ENCODE measurements around the gene GALNT14. TPM values are rescaled to one million over a fixed set of nuclear protein-coding genes. Genes with fewer than 3 reads are reported as not detected.

GALNT14 gene
- total RNA-seq, 3 donors from 2014 or later: 0.75 TPM; not detected in 2

DNA sequence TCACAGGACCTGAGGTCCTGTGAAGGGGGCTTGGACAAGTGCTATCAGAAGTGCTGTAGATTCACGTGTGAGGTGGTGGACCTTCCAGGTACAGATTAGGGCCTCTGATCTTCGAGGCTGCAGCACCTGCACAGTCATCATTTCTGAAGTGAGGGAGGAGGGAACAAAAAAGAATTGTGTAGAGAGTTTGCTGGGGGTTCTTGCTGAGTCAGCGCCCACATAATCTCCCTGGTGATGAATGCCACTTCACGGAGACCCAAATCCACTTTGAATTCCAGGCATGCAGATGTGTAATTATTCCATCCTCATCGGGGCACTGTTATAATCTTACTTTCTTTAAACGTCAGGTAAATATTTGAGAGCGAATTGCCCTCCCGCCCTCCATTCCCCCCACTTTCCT, 202.4 kb downstream of the GALNT14 start:
- H3K9me3 ChIP-seq: no peaks in the 10 kb centered on the region
- H3K36me3 ChIP-seq (ENCODE audit: low read depth): no peaks in the 10 kb centered on the region
- ATAC-seq (no peak), DNase-seq (no peak)
- no peak overlapping the region for H3K4me3 ChIP-seq
- TF ChIP-seq, protein P1, sequence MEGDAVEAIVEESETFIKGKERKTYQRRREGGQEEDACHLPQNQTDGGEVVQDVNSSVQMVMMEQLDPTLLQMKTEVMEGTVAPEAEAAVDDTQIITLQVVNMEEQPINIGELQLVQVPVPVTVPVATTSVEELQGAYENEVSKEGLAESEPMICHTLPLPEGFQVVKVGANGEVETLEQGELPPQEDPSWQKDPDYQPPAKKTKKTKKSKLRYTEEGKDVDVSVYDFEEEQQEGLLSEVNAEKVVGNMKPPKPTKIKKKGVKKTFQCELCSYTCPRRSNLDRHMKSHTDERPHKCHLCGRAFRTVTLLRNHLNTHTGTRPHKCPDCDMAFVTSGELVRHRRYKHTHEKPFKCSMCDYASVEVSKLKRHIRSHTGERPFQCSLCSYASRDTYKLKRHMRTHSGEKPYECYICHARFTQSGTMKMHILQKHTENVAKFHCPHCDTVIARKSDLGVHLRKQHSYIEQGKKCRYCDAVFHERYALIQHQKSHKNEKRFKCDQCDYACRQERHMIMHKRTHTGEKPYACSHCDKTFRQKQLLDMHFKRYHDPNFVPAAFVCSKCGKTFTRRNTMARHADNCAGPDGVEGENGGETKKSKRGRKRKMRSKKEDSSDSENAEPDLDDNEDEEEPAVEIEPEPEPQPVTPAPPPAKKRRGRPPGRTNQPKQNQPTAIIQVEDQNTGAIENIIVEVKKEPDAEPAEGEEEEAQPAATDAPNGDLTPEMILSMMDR (IDR thresholded peaks at IDR 0.05): no peak
- intact Hi-C loops (cut with DNase I, micrococcal nuclease): no loop called here
- H3K4me1 ChIP-seq (ENCODE audit: low read depth): no peaks in the 10 kb centered on the region

DNA sequence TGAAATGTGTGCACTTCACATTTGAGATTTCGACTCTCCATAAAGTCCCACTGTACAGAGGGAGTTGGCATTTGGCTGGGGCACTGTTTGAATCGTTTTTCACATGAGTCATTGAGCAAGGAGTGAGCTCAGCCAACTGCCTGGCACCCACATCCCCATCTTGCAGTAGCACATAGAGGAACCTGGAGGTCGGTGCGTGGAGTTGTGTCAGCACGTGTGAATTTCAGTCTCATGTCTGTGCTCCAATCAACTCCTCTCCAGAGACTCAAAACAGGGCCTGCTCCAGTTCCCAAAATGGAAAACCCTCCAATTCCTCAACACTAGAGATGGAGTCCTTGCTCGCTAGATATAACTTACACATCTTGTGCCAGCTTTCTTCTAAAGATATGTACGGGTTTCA, 204.2 kb downstream of the GALNT14 start:
- TF ChIP-seq, protein P1 (IDR thresholded peaks at IDR 0.05): no peak
- Histone ChIP-seq H3K9me3 (no peaks in the 10 kb centered on the region), H3K4me1 (ENCODE audit: low read depth) (no peaks in the 10 kb centered on the region), H3K4me3 (no peak overlapping the region), H3K36me3 (ENCODE audit: low read depth) (no peaks in the 10 kb centered on the region)
- DNase-seq (no peak), ATAC-seq (no peak)
- intact Hi-C loops (cut with DNase I, micrococcal nuclease): no loop called here

DNA sequence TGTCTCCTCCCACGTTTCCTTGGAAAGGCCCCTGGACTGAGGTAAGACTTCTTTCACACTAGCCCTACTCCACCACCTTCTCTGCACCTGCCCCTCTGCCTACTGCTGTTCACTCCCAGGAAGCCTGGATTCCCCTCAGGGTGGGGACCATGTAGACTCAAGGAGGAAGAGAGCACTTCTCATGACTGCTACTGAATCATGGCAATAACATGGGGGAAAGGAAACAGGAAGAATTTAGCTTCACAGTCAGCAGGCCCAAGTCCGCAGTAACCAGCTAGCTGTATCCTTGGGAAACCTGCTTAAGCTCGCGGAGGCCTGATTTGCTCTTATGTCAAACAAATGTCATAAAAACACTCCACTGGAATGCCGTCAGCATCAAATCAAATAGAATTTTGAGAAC, 204.7 kb downstream of the GALNT14 start:
- TF ChIP-seq, protein P1 (IDR thresholded peaks at IDR 0.05): no peak
- no peak overlapping the region for H3K4me3 ChIP-seq
- ATAC-seq (no peak), DNase-seq (no peak)
- intact Hi-C loops (cut with DNase I, micrococcal nuclease): no loop called here
- no peaks in the 10 kb centered on the region for H3K36me3 ChIP-seq (ENCODE audit: low read depth)
- H3K4me1 ChIP-seq (ENCODE audit: low read depth): no peaks in the 10 kb centered on the region
- H3K9me3 ChIP-seq: no peaks in the 10 kb centered on the region

DNA sequence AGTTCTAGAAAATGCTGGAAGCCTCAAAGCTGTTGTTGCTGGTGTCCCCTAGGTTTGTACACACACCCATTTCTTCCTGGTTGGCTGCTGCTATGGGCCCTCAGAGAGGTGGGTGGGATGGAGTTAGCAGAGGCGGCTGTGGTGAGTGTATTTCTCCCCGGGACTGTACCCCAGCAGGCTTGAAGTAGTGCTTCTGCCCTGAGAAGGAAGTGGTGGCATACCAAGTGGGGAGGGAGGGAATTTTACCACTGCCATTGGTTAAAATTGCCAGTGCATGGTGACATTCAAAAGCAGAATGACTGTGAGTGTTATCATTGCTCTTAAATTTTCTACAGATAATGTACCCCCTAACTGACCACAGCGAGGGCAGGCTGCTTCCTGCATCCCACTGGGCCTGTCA, 205.4 kb downstream of the GALNT14 start:
- no peaks in the 10 kb centered on the region for H3K9me3 ChIP-seq
- TF ChIP-seq, protein P1 (IDR thresholded peaks at IDR 0.05): no peak

DNA sequence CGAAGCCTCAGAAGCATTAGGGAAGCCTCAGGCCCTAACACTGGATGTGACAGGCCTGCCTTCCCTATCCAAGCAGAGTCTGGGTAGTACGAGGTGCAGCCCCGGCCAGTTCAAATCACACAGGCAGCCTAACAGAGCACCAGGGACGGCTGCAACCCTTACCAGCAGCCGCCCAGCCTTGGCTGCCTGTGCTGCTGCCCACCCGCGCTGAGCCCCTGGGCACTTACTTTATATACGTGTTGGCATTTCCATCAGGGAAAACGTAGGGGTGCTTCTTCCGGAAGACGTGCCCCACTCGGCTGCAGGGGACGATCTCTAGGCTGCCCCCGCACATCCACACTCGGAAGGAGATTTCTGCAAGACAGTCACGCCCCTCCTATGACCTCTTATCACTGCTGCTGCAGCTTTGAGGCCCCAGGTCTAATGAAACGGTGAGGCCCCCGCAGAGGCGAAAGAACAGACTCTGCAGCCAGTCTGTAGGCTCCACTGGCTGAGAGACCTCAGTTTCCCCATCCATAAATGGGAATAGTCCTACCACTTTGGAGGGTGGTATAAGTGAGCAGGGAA, 206.3 kb downstream of the GALNT14 start:
- no peaks in the 10 kb centered on the region for H3K4me1 ChIP-seq (ENCODE audit: low read depth)
- H3K4me3 ChIP-seq: no peak overlapping the region
- intact Hi-C loops (cut with DNase I, micrococcal nuclease): no loop called here
- ATAC-seq (no peak), DNase-seq (no peak)
- TF ChIP-seq, protein P1 (IDR thresholded peaks at IDR 0.05): no peak
- no peaks in the 10 kb centered on the region for H3K9me3 ChIP-seq
- H3K36me3 ChIP-seq (ENCODE audit: low read depth): no peaks in the 10 kb centered on the region

More for the DNA sequence above, 205.4 kb downstream of the GALNT14 start:
- ATAC-seq: no peak
- intact Hi-C loops (cut with DNase I, micrococcal nuclease): no loop called here
- Histone ChIP-seq H3K4me3 (no peak overlapping the region), H3K36me3 (ENCODE audit: low read depth) (no peaks in the 10 kb centered on the region), H3K4me1 (ENCODE audit: low read depth) (no peaks in the 10 kb centered on the region)
- DNase-seq: no peak

DNA sequence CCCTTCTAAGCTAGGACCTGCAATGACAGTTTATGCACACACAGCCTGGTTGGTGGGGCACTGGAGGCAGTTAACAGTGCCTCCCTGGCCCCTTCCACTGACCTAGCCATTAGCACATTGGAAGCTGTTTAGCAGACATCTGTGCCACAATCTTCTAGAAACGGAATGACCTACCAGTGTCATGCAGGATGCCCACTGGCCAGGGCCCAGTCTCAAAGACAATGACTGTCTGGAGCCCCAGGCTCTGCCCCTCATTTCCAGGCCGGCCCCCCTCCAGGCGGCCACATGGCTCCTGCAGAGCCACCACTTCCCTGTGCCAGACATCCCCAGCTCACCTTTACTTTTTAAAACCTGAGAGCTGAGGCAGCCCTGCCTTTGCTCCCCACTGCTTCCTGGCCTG, 207.5 kb downstream of the GALNT14 start:
- ATAC-seq: no peak
- no peak overlapping the region for H3K4me3 ChIP-seq
- H3K36me3 ChIP-seq (ENCODE audit: low read depth): no peaks in the 10 kb centered on the region
- H3K9me3 ChIP-seq: no peaks in the 10 kb centered on the region
- intact Hi-C loops (cut with DNase I, micrococcal nuclease): no loop called here
- TF ChIP-seq, protein P1 (IDR thresholded peaks at IDR 0.05): no peak
- H3K4me1 ChIP-seq (ENCODE audit: low read depth): no peaks in the 10 kb centered on the region
- DNase-seq: no peak

All from mucosa of descending colon (tissue), 3 donors.